Activated T-cell treated with anti-CD3 and anti-CD28 coated beads for 48 hours (primary cell): ENCODE data around the gene AK8.

ENCODE experiments used
- DNase-seq: peaks from one replicate; pipeline ENCODE4 v3.0.0-alpha.2; 2020; ENCODE audit warnings: low read depth

The AK8 gene

GRCh38 chr9:132857616-132858342 is 20.3 kb downstream of the AK8 start:
- DNase-seq = no peak

- no peak for DNase-seq
Observed at GRCh38 chr9:132857031-132857430, 21.1 kb downstream of the AK8 start.

- DNase-seq = no peak
Observed at GRCh38 chr9:132855904-132856303, 22.2 kb downstream of the AK8 start.

DNA sequence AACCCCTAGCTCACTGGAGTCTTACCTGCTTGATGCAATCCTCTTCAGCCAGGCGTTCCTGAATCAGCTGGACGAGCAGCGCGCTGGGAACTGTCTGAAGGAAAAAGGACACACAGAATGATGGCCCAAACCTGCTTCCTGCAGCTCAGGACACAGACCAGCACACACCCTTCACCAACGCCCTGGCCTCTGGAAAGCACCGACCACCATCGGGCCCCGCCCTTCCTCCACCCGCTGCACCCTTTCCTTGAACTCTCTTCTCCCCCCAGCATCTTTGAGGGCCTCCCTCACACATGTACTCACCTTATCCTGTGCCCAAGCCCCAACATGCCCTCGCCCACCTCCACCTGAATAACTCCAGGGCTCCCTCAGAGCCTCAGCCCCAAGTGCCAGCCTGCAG is 23.3 kb downstream of the AK8 start:
- DNase-seq = no peak

- DNase-seq = no peak
Observed at GRCh38 chr9:132853482-132853881, 24.6 kb downstream of the AK8 start.

- DNase-seq = no peak
Observed at GRCh38 chr9:132849185-132849706, 28.8 kb downstream of the AK8 start.

DNA sequence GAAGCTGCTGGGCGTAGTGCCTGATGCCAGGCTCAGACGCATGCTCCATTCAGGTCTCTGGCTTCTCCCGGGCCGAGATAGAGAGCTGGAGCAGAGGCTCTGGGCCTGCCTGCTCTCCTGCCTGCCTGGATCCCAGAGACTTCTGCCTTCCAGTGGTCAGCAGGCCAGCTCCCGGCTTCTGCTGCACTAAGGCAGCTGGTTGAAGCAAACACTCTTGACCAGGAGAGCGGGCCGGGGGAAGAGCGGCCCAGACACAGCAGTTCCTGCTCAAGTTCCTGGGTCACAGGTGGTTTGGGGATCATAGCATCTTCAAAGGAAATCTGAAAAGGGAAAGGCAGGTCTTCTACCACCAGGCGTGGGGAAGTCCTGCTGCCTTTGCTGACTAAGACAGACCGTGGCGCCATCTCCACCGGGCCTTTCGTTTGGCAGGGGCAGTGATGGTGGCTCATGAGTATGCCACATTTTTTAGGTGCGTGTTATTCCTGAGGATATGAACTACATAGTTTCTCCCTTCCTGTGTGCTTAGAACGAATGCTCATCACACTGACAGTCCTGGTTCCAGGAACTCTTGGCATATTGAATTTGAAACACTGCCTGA is 31.1 kb downstream of the AK8 start:
- DNase-seq = no peak

DNA sequence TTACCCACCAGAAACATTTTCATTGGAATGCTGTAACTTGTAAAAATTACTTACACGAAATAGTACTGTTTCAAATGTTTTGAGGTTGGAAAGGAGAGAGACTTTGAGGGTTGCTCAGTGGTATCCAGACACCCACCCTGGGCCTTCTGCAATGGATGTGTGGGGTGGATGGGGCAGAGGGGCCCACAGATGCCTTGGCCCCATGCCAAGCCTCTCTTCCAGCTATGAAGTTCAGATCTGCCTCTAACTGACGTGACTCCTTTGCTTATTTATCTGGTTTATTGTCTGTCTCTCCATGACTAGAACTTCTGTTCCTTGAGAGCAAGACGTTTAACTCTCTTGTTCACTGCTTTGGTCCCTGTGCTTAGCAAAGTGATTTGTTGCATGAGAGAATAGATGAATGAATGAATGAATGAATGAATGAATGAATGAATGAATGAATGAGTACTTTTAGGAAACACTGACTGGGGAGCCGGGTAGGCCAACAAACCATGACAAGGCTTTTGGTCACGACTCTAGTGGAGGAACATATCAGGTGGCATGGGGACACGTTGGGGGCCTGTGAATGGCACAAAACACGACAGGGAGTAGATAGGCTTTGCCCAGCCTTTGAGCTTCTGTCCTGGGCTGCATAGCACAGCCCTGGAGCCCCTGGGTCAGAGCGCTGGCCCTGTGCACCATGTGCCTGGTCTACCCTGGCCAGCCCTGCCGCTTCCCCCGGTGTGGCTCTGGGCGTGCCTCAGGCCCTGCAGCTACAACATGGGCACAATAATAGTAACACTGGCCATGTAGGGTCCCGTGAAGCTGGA is 31.8 kb downstream of the AK8 start:
- no peak for DNase-seq

GRCh38 chr9:132842124-132843044 is 35.7 kb downstream of the AK8 start:
- DNase-seq = no peak

- DNase-seq = no peak
Observed at GRCh38 chr9:132840980-132841379, 37.1 kb downstream of the AK8 start.

DNA sequence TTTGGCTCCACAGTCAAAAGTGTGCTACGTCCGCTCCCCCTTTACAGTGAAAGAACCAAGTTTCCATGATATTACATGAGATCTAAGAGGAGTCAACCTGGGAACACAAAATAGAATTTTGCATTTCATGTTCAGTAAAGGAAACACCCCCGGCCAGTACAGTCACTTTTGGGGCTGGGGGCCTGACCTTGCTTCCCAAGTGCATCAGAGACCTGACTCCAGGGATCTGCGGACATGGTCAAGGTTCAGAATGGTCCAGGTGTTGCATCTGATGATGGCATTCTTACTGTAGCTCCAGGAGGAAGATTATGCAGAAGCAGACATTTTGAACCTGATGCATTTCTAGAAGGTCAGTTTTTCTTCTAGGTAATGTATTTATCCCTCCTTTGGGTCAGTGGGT is 39.8 kb downstream of the AK8 start:
- DNase-seq = no peak

DNA sequence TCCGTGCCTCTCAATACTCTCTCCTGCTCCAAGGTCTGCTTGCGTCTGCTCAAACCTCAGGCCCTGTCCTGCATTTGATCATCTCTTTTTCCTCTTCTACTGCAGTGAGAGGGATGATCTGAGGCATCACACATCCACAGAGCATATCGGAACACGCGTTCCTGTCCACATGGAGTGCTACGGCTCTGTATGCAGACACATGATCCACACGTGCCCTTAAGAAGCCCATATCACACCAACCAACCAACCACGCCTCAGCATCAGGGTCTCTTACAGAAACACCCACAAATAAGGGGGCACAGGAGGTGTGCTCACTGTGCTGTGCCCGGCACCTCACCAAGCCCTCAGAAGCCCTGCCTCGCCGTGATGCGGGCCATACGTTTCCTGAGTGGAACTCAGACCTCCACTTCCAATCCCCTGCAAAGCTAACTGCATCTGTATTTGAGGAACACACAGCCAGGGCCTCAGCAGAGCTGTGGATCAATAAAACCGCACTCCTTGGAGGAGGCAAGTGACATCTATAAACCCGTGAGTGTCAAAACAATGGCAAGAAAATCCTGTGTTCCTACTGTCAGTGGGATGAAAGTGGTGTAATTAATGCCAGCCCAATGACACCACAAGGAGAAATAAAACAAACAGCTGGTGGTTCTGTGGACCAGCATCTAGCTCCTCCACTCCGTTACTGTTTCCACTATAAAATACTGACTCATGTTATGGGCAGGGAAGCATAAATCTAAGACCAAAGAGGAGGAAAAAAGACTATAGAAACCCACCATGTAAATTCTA is 40.4 kb downstream of the AK8 start:
- no peak for DNase-seq

DNA sequence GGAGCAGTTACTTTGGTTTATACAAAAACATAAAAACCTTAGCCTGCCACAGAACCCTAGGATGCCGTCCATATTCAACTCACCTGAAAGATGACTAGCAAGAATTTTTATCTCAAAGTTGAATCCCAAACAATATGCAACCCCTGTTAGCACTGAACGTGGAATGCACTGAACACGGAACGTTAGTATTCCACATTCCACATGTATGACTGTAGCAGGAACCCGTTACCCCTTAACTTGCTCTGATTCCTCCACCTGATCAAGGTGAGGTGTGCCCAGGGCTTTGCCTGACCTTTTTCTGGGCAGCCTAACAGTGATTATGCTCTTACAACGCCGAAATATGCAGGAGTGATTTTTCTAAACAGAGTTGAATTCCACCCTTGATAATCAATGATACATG is 43.7 kb downstream of the AK8 start:
- DNase-seq = no peak

DNA sequence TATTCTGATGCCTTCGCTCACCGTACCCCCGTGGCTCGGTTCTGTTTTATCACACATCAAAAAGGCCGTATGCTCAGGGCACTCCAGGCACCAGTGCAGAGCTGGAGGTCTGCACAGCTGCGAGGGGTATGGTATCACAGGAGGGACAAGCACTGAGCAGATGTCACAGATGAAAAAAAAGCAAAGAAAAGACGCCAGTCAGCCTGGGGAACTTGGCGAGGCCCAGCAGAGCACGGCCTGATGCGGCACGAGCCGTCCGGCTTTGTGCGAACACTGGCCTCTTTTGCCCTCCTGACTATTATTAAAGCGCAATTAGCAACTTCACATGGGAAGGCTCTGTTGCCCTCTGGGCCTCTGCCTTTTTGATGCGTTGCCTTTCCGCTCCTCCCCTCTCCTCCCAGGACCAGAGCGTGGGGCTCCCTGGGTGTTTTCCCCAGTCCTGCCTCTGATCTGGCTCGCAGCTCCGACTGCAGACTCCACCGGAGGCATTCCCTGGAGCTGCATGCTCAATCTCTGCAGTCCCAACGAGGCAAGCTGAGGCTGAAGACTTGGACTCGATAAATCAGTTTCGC is 44.4 kb downstream of the AK8 start:
- DNase-seq = no peak

DNA sequence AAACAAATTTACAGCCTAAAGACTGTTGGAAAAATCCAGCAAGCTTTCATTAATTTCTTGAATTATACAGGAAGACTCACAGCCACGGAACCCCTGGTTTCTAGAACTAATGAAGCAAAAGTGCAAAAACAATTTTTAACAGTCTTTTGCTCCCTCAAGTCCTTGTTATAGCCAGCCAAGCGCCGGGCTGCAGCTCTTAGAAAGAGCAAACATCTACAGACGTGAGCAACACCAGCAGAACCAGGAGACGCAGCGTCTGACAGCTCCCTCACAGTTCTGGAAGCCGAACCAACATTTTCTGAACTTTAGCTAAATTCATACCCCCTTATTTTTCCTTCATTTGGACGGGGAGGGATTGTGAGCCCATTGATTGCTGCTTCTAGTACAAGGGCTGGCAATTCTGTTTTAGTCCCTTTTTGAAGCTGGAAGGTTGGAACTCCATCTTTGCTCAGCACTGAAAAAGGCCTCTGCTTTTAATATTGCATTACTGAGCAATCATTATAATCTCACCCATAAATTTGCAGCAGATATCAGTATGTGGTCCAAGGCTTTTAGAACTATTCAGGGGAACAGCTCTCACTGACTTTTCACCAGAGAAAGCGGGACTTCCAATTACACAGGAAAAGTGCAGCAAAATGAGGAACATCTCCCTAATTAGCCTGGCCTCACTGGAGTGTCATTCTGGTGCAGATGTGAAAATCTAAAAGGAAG is 45.8 kb downstream of the AK8 start:
- no peak for DNase-seq

DNA sequence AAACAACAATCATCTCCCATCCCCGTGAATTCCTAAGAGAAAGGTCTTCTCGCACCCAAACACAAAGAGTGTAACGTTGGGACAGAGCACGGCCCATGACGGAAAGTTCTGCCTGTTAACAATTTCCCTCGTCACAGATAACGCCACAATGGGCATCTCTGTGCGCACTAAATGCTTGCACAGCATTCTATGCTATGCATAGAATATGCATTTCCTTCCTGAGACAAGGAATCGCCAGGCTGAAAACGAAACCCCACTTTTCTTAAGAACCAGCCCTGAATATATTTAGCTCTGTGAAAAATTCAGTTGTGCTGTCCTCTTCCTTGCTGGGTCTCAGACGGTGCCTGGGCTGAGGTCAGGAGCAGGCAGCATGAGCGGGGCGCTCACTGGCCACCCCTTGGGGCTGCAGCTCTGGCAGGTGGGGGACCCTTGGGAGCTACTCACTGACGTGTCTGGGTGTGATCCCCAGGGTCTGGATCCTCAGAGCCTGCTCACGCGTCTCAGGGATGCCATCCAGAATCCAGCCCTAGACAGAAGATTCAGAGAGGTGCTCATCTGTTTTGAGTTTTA is 49.8 kb downstream of the AK8 start:
- DNase-seq = no peak

- no peak for DNase-seq
Observed at GRCh38 chr9:132827366-132827765, 50.7 kb downstream of the AK8 start.

- no peak for DNase-seq
Observed at GRCh38 chr9:132826621-132827365, 51.3 kb downstream of the AK8 start.

GRCh38 chr9:132826131-132826530 is 52.0 kb downstream of the AK8 start:
- no peak for DNase-seq
